HUES48 (cell line): ENCODE data around the gene MAGI1.

Source experiments
- H3K27ac ChIP-seq: one replicate; pipeline ENCODE4 v1.7.0; 2013; ENCODE audit warnings: low read depth, low read length, inconsistent platforms
- H3K27me3 ChIP-seq: 2 replicates; pipeline ENCODE4 v1.6.1; 2013; ENCODE audit warnings: mild to moderate bottlenecking, low read length; ENCODE audit not compliant: control insufficient read depth, insufficient read depth
- H3K36me3 ChIP-seq: 2 replicates; pipeline ENCODE4 v1.6.1; 2013; ENCODE audit warnings: low read length; ENCODE audit not compliant: control insufficient read depth, insufficient read depth
- H3K4me1 ChIP-seq: 2 replicates; pipeline ENCODE4 v1.6.1; 2013; ENCODE audit warnings: mild to moderate bottlenecking, low read length; ENCODE audit not compliant: control insufficient read depth, insufficient read depth
- H3K4me3 ChIP-seq: 2 replicates; pipeline ENCODE4 v1.5.1; 2013; ENCODE audit warnings: mild to moderate bottlenecking, low read depth, low read length
- H3K9ac ChIP-seq: 2 replicates; pipeline ENCODE4 v1.6.1; 2013; ENCODE audit warnings: mild to moderate bottlenecking, low read depth, low read length, moderate library complexity
- H3K9me3 ChIP-seq: 2 replicates; pipeline ENCODE4 v1.6.1; 2013; ENCODE audit warnings: low read length; ENCODE audit not compliant: control insufficient read depth, insufficient read depth

MAGI1 gene

GRCh38 chr3:65677486-65678010, 361.2 kb downstream of the MAGI1 start:
- no peaks in the 10 kb centered on the region for H3K27me3 ChIP-seq
- no peaks in the 10 kb centered on the region for H3K9me3 ChIP-seq
- peaks cover 34% of the 10 kb centered on the region for H3K4me1 ChIP-seq
- H3K4me3 ChIP-seq = no peak overlapping the region
- no peaks in the 10 kb centered on the region for H3K36me3 ChIP-seq
- no peak overlapping the region for H3K27ac ChIP-seq
- no peak overlapping the region for H3K9ac ChIP-seq

- Histone ChIP-seq H3K9me3 (no peaks in the 10 kb centered on the region), H3K27ac (no peak overlapping the region), H3K4me1 (peaks cover 44% of the 10 kb centered on the region), H3K9ac (no peak overlapping the region), H3K27me3 (no peaks in the 10 kb centered on the region), H3K36me3 (no peaks in the 10 kb centered on the region), H3K4me3 (no peak overlapping the region)
Measured at GRCh38 chr3:65676580-65676979, 362.1 kb downstream of the MAGI1 start.

GRCh38 chr3:65675011-65675410, 363.7 kb downstream of the MAGI1 start:
- Histone ChIP-seq H3K9ac (no peak overlapping the region), H3K9me3 (no peaks in the 10 kb centered on the region), H3K4me1 (peaks cover 46% of the 10 kb centered on the region), H3K36me3 (no peaks in the 10 kb centered on the region), H3K27me3 (no peaks in the 10 kb centered on the region), H3K27ac (no peak overlapping the region), H3K4me3 (no peak overlapping the region)

GRCh38 chr3:65674226-65674625, 364.5 kb downstream of the MAGI1 start:
- Histone ChIP-seq H3K4me3 (no peak overlapping the region), H3K4me1 (peaks cover 46% of the 10 kb centered on the region), H3K27me3 (no peaks in the 10 kb centered on the region), H3K27ac (no peak overlapping the region), H3K9me3 (no peaks in the 10 kb centered on the region), H3K36me3 (no peaks in the 10 kb centered on the region), H3K9ac (no peak overlapping the region)

GRCh38 chr3:65672871-65673815, 365.6 kb downstream of the MAGI1 start:
- H3K9me3 ChIP-seq = no peaks in the 10 kb centered on the region
- no peaks in the 10 kb centered on the region for H3K27me3 ChIP-seq
- peaks cover 42% of the 10 kb centered on the region for H3K4me1 ChIP-seq
- no peaks in the 10 kb centered on the region for H3K36me3 ChIP-seq
- no peak overlapping the region for H3K4me3 ChIP-seq
- H3K27ac ChIP-seq = peak overlapping the region; percentile 31
- H3K9ac ChIP-seq = no peak overlapping the region

- peaks cover 42% of the 10 kb centered on the region for H3K4me1 ChIP-seq
- H3K36me3 ChIP-seq = no peaks in the 10 kb centered on the region
- H3K4me3 ChIP-seq = no peak overlapping the region
- H3K9ac ChIP-seq = no peak overlapping the region
- H3K27me3 ChIP-seq = no peaks in the 10 kb centered on the region
- no peaks in the 10 kb centered on the region for H3K9me3 ChIP-seq
- H3K27ac ChIP-seq = no peak overlapping the region
Measured at GRCh38 chr3:65672061-65672460, 366.7 kb downstream of the MAGI1 start.

- H3K4me1 ChIP-seq = peaks cover 41% of the 10 kb centered on the region
- no peak overlapping the region for H3K4me3 ChIP-seq
- no peak overlapping the region for H3K9ac ChIP-seq
- H3K9me3 ChIP-seq = no peaks in the 10 kb centered on the region
- H3K27ac ChIP-seq = no peak overlapping the region
- no peaks in the 10 kb centered on the region for H3K36me3 ChIP-seq
- H3K27me3 ChIP-seq = no peaks in the 10 kb centered on the region
Measured at GRCh38 chr3:65671004-65671403, 367.7 kb downstream of the MAGI1 start.

- H3K27me3 ChIP-seq = no peaks in the 10 kb centered on the region
- H3K36me3 ChIP-seq = no peaks in the 10 kb centered on the region
- H3K4me3 ChIP-seq = no peak overlapping the region
- no peaks in the 10 kb centered on the region for H3K9me3 ChIP-seq
- no peak overlapping the region for H3K27ac ChIP-seq
- no peak overlapping the region for H3K9ac ChIP-seq
- H3K4me1 ChIP-seq = peaks cover 34% of the 10 kb centered on the region
Measured at GRCh38 chr3:65669163-65669875, 369.4 kb downstream of the MAGI1 start.

- Histone ChIP-seq H3K27me3 (no peaks in the 10 kb centered on the region), H3K27ac (no peak overlapping the region)
Measured at GRCh38 chr3:65667963-65668362, 370.8 kb downstream of the MAGI1 start.

GRCh38 chr3:65666448-65667091, 372.1 kb downstream of the MAGI1 start:
- no peaks in the 10 kb centered on the region for H3K27me3 ChIP-seq
- peaks cover 8% of the 10 kb centered on the region; the same call in 1 of the 2 replicates for H3K4me1 ChIP-seq
- H3K4me3 ChIP-seq = no peak overlapping the region
- no peak overlapping the region for H3K27ac ChIP-seq
- H3K9me3 ChIP-seq = no peaks in the 10 kb centered on the region
- no peaks in the 10 kb centered on the region for H3K36me3 ChIP-seq
- no peak overlapping the region for H3K9ac ChIP-seq

More at GRCh38 chr3:65667963-65668362, 370.8 kb downstream of the MAGI1 start:
- Histone ChIP-seq H3K4me3 (no peak overlapping the region), H3K4me1 (peaks cover 20% of the 10 kb centered on the region), H3K36me3 (no peaks in the 10 kb centered on the region), H3K9me3 (no peaks in the 10 kb centered on the region), H3K9ac (no peak overlapping the region)
